T follicular helper cell (primary cell): ENCODE measurements around the gene TBKBP1.
A peak's percentile ranks its signal among the peaks of the same experiment; 100 is the strongest.

Source experiments
- DNase-seq: peaks from one replicate; pipeline ENCODE4 v3.0.0-alpha.2; 2020; ENCODE audit warnings: low read depth

TBKBP1 gene

DNA sequence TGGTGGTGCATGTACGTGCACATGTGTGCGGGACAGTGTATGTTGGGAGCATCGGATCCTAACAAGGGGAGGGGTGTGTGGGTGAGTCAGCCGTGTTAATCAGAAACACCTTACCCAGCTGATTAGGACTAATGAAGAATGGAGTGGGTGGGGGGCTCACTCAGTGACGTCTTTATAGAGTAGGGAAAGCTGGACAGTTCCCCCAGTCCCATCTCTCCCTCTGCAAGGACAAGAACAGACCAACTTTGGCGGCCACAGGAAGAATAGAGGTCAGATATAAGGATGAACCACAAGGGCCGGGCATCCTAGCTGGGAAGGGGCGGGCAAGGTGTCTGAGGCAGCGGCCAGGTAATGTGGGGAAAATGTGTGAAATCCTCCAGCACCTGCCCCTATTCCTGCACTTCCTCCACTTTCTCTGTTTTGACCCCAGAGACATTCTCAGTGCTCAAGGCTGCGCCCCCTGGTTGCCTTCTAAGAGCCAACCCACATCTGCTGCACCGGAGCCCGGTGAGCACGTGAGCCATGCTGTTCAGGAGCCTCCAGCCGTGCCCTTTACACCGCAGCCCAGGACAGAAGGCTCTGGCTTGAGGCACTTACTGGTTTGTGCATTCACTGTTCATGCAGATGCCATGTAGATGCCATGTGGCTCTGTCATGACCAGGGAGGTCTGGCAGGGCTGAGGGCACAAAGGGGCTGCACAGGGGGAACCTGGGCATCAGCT, 20.2 kb downstream of the TBKBP1 start:
- no peak for DNase-seq

DNA sequence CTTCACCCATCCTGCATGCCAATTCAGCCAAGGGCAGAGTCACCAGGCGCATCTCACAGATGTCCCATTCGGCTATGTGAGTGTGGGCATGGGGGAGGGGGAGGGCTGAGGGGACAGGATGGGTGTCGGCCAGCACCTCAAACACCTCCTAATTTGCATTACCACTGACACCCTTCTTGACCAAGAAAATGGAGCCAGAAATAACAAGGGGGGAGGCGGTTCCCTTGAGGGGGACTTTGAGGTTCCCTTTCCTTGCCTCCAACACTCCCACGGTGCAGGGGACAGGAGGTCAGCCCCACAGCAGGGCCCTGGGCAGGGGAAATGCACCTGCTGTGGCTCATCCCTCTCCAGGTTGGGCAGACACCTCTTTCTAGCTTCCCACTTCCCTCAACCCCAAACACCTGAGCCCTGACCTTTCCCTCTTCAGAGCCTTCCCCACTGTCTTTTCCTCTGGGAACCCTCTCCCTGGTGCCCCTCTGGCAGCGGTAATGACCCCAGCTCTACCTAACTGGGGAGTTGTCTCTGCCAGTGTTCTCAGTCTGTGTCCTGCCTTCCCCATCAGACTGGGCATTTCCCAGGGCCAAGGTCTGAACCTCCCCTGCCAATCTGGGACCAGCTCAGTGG, 20.9 kb downstream of the TBKBP1 start:
- DNase-seq = no peak

DNA sequence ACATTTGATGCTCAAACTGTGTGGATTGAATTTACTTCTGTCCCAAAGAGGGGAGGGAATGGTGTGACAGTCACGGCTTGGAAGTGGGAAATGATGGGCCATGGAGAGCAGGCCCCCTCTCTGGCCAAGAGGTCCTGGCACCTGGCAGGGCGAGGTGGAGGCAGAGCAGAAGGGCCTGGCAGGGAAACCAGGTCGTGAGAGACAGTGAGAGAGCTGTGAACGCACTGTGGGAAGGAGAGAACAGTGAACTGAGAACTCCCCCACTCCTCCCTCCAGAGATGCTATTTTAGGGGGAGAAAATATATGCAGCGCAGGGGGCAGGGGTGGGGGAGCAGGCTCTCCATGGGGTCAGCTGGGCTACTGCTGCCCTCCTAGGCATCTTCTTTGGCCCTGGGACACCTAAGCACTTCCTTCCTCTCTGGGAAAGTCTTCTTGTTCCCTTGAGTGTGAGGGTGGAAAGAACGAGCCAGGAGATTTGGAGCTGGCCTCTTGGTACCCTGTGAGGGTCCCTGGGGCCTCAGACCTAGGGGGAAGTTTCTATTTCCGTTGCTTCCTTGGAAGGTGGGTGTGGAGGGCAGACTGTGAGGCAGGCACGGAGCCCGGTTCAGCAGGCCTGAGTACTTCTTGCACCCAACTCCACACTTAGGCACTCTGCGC, 21.8 kb downstream of the TBKBP1 start:
- DNase-seq = no peak

DNA sequence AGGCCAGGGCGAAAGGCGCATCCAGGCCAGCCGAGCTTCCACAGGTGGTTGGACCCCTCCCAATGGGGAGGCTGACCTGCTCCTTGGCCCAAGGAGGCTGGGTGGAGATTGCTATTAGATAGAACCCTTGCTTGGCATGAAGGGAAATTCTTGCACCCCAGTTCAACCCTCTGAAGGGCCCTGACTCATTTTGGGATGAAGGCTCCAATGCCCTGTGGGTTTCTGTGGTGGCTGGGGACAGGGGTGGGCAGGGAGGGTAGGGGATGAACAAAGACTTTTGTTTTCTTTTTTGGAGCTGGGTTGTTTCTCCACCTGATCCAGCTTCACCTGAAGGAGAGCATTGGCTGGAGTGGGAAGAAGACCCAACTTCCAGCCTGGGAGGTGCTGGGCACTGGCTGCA, 22.4 kb downstream of the TBKBP1 start:
- DNase-seq = no peak

DNA sequence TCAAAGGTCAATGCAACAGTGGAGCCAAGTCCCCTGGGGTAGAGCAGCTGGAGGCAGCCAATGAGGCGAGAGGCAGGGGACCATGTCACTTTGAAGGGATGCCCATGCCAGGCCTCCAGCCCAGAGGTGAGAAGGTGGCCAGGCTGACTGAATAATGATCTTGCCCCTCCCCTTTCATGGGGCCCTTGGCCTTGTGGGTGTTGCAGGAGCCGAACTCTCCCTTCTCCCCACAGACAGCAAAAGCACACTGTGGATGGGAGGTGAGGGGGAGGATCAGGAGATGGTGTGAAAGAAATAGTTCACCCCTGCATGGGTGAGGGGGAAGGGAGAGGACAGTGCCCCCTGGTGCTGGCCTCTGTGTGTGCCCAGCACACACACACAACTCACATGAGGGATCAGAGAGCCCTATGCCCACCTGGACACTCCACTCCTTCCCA, 23.3 kb downstream of the TBKBP1 start:
- DNase-seq = no peak

DNA sequence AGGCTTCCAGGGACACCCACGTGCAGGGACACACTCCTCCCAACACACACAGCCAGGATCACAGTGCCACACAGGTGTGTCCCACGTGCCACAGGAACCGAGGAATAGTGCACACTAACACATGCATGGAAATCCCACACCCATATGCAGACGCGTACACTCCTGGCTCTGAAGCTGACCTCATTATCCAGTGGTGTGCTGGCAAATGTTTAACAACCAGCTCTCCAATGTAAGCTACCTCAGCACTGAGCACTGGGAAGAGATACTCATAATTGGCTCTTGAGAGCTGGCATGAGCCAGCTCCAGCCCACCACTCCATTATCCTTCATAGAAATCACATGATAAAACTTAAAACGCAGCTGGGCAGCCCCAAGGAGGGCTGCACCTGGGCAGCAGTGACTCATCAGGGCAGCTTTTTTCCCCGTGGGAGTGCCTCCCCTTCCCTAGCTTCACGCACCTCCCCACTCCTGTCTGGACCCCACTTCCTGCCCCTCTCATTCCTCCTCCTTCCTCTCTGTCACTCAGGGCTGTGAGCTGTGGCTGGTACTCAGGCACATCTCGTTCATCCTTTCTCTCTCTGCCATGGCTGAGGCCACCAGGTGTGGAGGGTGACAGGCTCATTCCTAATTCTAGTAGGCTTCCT, 24.1 kb downstream of the TBKBP1 start:
- DNase-seq = no peak

DNA sequence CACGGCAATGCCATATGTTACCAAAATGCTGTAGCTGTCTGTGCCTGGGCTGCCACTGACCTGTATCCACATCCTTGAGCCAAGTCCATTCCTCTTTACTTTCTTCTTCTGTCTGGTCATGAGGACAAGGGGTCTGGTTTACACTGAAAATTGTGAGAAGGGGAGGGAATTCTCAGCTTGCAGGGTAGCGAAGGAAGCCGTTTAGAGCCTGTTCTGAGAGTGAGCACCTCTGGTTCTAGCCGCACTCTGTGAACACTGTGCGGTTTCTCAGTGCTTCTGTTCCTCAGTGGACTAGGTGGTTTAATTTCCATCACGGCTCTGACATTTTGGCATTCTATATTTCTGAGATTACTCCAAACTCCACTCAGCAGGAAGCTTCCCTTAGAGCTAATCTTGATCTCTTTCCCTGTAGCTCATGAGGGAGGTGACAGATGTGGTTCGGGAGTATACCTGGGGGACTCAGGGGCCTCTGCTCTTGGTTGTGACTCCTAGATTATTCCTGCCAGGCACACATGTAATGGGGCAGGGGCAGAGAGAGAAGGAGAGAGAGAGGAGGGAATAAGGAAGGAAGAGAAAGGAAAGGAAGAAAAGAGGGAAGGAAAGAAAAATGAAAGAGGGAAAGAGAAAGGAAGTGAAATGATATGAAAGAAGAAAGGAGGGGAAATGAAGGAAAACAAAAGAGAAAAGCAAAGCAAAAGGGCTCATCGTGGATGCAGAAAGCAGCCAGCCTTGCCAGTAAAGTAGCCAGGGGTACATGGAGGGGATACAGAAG, 24.9 kb downstream of the TBKBP1 start:
- no peak for DNase-seq

DNA sequence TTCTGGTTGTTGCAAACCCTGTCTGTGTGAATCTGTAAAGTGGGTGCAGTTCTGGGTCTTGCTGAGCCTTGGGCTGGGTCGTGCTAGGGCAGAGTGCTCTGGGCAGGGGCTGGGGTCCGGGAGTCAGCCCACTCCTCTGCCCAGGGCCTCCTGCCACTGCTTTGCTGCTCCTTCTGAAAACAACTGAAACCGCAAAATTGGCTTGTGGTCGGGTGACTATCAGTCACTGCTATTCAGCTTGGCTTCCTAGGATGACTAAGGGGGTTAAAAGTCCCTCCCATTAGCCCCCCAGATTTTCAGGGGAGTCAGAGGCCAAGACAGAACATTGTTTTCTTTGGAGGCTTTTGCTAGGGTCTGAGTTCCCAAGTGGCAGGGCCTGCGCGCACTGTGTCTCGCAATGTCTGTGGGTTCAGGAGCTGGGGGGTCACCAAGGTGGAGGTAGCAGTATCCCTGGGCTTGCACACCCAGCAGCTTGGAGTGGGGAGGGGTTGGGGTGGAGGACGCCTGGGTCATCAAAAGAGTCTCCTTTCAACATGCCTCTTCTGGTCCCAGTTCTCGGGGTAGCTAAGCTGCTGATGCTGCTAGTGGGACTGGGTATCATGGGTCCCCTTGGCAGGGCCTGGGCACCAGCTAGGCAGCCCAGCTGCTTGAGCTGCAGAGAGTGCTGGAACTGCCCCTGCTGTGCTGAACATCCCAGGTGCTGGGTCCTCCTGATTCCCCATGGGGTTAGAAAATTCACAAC, 25.6 kb downstream of the TBKBP1 start:
- DNase-seq = no peak

DNA sequence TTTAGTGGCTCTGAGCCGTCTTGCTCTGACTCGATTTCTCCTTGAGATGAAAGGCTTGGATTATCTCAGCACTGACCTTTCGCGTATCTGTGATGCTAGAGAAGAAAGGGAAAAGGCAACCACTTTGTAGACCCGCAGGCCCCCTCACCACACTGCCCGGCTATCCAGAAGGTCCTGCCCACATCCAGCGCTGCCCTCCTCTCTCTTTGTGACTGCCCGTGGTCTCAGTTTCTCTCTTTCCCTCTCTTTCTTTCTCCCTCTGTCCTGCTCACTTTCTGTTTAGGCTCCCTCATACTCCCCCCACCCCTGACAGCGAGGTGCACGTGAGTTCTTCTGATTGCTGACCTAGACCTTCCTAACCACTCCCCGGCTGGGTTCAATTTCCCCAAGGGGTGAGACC, 26.2 kb downstream of the TBKBP1 start:
- DNase-seq = no peak

DNA sequence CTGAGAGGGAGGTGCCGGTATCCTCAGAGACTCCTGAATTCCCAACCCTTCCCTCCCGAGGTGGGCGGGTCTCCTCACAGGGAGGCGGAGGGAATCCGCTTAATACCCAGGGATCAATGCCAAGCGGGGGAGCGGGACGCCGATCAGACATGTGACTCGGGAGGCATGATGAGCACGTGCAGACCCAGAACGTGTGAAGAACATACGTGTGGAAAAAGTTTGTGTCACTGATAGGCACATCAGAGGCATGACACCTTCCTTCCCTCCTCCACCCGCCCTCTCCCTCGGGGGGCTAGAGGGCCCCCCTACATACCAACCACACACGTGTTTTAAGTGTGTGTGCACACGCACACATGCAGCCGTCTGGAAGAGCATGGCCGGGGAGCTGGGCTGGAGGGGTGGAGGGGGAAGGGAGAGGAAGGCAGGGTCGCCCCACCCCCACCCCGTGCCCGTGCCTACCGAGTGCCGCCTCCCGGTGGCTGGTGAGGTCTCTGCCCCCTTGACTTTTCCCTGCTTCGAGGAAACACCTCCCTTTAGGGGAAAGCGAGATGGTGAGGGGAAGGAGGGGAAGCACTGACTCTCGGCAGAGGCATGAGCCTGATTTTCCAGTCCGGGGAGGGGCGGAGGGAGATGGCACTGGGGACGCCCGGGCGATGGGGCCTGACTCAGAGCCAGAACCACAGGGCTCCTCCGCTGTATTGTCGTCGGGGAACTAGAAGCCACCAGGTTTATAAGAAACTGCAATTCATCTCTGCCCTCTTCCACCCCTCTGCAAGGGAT, 27.0 kb downstream of the TBKBP1 start:
- DNase-seq = peak; percentile 48

DNA sequence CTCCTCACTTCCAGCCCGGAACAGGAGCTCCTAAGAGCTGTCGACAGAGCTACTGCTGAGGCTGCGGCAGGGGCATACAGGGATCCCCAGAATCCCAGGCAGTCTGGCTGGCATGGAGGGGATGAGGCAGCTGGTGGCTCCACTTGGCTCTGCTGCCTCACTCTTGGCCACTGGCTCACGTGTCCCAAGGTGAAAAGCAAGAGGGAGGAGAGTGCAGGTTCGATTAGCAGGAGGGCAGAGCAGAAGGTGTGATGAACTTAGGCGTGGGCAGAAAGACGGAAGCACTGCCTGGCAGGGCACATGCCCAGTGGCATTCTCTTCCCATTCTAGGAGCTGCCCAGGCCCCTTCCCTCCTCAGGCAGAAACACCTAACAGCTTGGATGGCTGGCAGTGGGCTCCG, 27.8 kb downstream of the TBKBP1 start:
- no peak for DNase-seq

DNA sequence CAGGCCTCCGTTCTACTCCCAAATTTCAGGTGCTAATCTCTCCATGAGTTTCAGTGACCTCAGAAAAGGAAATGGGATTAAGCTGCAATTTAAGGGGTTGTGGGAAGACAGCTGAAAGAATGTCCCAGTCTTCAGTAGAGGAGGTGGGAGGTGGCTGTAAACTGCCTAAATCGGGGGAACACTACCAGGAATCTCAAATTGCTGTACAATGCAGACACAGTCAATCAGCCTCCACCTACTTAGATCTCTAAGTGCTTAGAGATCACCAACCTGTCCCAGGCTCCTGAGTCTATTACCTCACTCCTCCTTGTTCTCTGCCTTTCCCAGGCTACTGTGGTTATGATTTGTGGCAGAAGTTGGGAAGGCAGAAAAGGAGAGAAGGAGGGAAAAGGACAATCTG, 30.7 kb downstream of the TBKBP1 start:
- no peak for DNase-seq

DNA sequence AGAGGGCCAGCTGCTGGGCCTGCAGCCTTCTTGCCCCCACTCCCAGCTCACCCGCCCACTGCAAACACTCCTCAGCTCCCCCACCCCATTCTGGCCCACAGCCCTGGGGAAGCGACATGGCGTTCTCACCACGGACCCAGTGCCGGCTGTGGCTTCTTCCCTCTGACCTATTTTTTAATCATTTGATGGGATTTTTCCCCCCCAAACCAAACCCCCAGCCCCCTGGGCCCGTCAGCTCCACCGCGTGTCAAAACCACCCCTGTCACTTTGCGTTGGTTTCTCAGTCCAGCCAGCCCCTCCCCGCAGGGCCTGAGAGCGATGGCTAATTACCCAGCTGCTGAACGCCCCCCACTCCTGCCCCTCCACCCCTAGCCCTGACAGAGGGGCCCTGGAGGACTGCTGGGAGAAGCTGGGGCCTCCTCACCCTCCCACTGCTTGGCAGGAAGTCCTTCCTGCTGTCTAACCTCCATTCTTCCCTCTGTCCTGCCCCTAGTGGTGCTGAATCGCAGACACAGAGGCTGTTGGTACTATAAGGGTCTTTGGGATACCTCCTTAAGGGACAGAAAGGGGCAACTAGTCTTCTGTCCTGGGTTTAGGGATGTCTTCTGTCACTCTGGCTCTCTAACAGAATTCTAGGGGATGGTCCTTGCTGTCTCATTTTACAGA, 31.6 kb downstream of the TBKBP1 start:
- DNase-seq = no peak

DNA sequence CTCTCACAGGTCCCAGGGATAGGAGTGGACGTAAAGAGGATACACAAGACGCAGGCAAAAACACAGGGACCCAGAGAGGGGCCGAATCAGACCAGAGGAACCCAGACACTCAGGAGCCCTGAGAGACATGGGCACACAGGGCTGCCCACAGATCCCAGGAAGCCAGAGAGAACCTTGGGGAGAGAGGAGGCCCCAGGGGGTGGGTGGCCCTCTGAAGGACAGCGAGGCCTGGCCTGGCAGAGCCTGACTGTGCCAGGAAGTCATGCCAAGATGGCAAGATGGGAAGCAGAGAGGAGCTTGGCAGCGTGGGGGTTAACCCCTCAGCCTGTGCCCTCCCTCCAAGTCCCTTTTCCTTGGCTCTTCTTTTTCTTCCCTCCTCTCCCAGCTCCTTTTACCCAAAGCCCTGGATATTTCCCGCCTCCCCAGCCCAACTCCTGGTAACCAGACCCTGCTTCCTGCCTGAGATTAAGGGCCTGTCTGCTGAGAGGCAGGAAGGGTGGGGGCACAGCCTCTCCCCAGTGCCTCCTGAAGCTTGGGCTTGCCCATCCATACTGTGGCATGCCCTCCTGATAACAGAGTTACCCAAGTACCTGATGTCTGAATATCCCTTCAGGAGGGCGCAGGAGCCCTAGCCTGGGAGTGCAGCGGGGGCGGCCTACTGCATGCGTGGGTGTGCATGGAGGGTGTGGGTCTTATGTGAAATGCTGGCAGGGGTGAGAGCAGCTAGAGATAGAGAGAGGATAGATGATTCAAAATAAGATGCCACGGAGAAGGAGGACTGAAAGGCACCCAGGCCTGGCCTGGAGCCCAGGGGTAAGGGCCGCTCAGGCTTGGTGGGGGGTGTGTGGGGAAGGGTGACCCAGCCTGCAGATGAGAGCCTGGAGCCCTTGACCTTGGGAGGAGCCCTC, 33.1 kb downstream of the TBKBP1 start:
- no peak for DNase-seq

DNA sequence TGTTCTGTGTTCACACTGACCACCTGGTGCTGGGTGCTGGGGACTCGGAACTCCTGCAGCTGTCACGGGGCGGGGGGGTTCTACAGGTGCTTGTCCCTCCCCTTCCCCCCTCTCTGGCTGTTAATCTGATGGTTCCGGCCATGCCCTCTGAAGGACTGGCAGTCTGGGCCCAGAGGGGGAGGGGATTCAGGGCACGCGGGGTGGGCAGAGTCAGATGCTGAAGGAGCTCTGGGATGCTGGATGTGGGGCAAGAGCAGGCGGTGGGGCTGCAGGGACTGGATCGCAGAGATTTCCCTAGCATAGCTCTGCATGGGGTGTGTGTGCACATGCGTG, 33.7 kb downstream of the TBKBP1 start:
- no peak for DNase-seq

DNA sequence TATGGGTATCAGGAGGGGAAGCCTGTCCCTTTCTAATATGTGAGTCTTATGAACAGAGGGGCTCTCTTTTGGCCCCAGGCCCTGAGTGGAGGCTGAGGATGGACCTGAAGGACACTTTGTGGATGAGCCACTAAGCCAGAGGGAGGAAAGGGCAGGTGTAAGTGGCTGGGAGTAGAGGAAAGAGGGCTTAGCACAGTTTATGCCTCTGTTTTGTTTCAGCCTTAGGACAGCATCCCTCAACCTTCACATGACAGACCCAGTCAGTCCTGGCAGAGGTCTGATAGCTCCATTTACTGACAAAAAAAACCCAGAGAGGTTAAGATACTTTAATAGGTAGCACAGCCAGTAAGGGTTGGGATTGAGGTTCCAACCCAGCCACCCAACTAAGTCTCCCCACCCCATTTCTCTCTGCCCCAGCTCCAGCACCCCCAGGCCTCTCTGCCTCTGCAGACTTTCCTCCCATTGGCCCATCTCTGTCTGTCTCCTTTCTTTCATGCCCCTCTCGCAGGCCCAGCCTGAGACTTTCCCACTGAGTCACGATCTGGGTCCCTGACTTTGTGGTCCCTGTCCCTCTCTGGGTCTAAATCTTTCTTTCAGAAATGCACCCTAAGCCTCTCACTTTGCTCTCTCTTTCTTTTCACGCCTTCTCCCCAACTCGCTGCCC, 34.4 kb downstream of the TBKBP1 start:
- DNase-seq = no peak

DNA sequence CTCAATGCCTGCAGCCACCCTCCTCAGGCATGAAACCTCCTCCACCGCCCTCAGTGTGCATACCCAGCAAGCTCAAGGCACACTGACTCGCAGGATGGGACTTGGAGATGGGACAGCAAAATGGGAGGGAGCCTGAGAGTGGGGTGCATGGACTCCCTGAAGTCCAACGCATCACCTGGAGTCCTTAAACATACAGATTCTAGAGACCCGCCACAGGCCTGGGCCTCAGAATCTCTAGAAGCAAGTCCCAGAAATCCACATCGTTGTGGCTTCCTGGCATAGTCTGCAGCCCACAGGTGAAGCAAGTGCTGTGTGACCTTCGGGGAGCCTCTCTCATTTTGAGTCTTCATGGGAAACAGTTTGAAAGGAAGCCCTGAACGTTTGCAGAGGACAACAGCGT, 35.5 kb downstream of the TBKBP1 start:
- DNase-seq = no peak

DNA sequence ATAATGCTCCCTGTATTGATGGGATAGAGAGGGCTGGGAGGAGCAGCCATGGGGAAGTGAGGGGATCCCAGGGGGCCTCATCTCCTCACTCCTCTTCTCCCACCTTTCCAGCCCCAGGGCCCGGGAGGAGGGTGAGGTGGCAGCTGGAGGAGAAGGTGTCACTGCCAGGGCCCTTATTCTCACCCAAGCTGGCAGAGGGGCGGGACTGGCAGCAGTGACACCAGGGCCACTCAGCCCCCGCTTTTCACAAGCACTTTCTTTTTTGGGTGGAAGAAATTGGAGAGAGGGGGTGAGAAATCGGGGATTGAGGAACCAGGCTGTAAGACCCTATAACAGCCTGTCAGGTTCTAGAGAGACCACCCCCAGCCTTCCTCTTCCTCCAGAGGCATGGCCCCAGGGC, 36.7 kb downstream of the TBKBP1 start:
- no peak for DNase-seq

DNA sequence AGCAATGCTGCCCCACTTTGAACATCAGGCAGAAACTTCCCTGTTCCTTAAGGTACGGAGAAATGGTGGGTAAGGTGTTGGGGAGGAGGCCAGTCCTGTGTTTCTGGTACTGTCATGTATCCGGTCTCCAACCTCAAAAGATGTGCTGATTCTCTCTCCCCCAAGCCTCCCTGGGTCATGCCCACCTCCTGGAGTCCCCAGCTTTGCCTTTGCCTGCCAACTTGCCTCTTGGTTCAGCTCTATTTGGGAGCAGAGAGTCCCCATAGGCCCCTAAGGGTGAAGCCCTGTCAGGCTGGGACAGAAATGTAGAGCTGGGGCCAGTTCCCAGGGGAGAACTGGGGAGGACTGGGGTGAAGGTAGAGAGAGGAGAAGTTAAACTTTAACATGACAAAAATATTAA, 37.4 kb downstream of the TBKBP1 start:
- DNase-seq = no peak
